IPS-11a (cell line): ENCODE measurements around the gene NBEAL2.
"Not testable (repeated sequence)": the region's sequence is repeated elsewhere in the genome, so short reads cannot be mapped to it uniquely, and the experiment has no call there.

Experiments used
- H3K4me3 ChIP-seq: one replicate; pipeline ENCODE4 v1.5.1; 2013; ENCODE audit warnings: low read depth, low read length, control low read depth

Gene NBEAL2

GRCh38 chr3:46962990-46963389 lies 16.5 kb upstream of the NBEAL2 start:
- no peak overlapping the region for H3K4me3 ChIP-seq

GRCh38 chr3:46964038-46964590 lies 15.4 kb upstream of the NBEAL2 start:
- not testable (repeated sequence) for H3K4me3 ChIP-seq

- H3K4me3 ChIP-seq: no peak overlapping the region
Observed at GRCh38 chr3:46965151-46965550, 14.3 kb upstream of the NBEAL2 start.

GRCh38 chr3:46966811-46967210 lies 12.7 kb upstream of the NBEAL2 start:
- no peak overlapping the region for H3K4me3 ChIP-seq

- no peak overlapping the region for H3K4me3 ChIP-seq
Observed at GRCh38 chr3:46968783-46969428, 10.6 kb upstream of the NBEAL2 start.

- H3K4me3 ChIP-seq: no peak overlapping the region
Observed at GRCh38 chr3:46970391-46971091, 8.9 kb upstream of the NBEAL2 start.

- H3K4me3 ChIP-seq: no peak overlapping the region
Observed at GRCh38 chr3:46971151-46971550, 8.3 kb upstream of the NBEAL2 start.

- no peak overlapping the region for H3K4me3 ChIP-seq
Observed at GRCh38 chr3:46971742-46972141, 7.7 kb upstream of the NBEAL2 start.

GRCh38 chr3:46972396-46972795 lies 7.1 kb upstream of the NBEAL2 start:
- H3K4me3 ChIP-seq: no peak overlapping the region

- no peak overlapping the region for H3K4me3 ChIP-seq
Observed at GRCh38 chr3:46974421-46975171, 4.9 kb upstream of the NBEAL2 start.

- peak within 1 kb of the TSS; percentile 98 for H3K4me3 ChIP-seq
Observed at GRCh38 chr3:46976326-46977190, 2.9 kb upstream of the NBEAL2 start, which contains the start of gene CCDC12. Gene CCDC12, minus strand, starts transcription at chr3:46976745. Its CDS starts 13 bp downstream, at chr3:46976732.

GRCh38 chr3:46977811-46978195 lies 1.7 kb upstream of the NBEAL2 start:
- no peak overlapping the region for H3K4me3 ChIP-seq

GRCh38 chr3:46978381-46978780 lies 1.1 kb upstream of the NBEAL2 start:
- H3K4me3 ChIP-seq: no peak overlapping the region

- peak overlapping the region; percentile 53 for H3K4me3 ChIP-seq
Observed at GRCh38 chr3:46979958-46980497, 562 bp downstream of the NBEAL2 start.

GRCh38 chr3:46981932-46982471 lies 2.5 kb downstream of the NBEAL2 start:
- no peak overlapping the region for H3K4me3 ChIP-seq

- H3K4me3 ChIP-seq: no peak overlapping the region
Observed at GRCh38 chr3:46982546-46982945, 3.1 kb downstream of the NBEAL2 start.

- no peak overlapping the region for H3K4me3 ChIP-seq
Observed at GRCh38 chr3:46984591-46985459, 5.4 kb downstream of the NBEAL2 start.

- no peak overlapping the region for H3K4me3 ChIP-seq
Observed at GRCh38 chr3:46985588-46985987, 6.1 kb downstream of the NBEAL2 start.

- no peak overlapping the region for H3K4me3 ChIP-seq
Observed at GRCh38 chr3:46986055-46986730, 6.7 kb downstream of the NBEAL2 start.
